Hepatocyte (in vitro differentiated cells): Measurements from ENCODE around the gene RFNG.

Experiments
- EZH2 ChIP-seq: fragments of 200-600 bp; sonication (generic); IDR thresholded peaks from 2 replicates; pipeline ENCODE4 v1.6.1; 2016; ENCODE audit warnings: antibody characterized with exemption, mild to moderate bottlenecking, borderline replicate concordance
- TF ChIP-seq, protein P1 (sequence below): fragments of 200-600 bp; sonication (generic); IDR thresholded peaks from 2 replicates; pipeline ENCODE4 v1.5.1; 2016; ENCODE audit warnings: antibody characterized with exemption, mild to moderate bottlenecking; ENCODE audit not compliant: poor library complexity

DNA sequence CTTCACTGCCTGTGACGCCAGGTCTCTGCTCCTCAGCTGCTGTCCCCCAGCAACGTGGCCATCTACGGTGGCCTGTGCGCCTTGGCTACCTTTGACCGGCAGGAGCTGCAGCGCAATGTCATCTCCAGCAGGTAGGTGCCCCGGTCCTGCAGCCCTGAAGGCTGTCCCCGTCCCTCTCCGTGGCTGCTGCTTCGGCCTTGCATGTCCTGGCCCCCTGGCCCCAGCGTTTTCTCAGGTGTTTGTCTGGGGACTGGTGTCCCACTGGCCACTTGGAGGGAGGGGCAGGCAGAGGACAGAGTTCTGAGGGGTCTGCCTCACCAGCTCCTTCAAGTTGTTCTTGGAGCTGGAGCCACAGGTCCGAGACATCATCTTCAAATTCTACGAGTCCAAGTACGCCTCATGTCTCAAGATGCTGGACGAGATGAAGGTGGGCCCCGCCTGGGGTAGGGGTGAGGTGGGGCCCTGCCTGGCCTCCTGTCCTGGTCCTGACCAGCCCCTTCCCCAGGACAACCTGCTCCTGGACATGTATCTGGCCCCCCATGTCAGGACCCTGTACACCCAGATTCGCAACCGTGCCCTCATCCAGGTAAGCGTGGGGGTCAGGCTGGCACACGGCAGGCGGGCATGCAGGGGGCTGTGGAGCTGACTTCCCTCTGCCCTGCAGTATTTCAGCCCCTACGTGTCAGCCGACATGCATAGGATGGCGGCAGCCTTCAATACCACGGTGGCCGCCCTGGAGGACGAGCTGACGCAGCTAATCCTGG, 4.5 kb upstream of the RFNG start:
- TF ChIP-seq, protein P1, sequence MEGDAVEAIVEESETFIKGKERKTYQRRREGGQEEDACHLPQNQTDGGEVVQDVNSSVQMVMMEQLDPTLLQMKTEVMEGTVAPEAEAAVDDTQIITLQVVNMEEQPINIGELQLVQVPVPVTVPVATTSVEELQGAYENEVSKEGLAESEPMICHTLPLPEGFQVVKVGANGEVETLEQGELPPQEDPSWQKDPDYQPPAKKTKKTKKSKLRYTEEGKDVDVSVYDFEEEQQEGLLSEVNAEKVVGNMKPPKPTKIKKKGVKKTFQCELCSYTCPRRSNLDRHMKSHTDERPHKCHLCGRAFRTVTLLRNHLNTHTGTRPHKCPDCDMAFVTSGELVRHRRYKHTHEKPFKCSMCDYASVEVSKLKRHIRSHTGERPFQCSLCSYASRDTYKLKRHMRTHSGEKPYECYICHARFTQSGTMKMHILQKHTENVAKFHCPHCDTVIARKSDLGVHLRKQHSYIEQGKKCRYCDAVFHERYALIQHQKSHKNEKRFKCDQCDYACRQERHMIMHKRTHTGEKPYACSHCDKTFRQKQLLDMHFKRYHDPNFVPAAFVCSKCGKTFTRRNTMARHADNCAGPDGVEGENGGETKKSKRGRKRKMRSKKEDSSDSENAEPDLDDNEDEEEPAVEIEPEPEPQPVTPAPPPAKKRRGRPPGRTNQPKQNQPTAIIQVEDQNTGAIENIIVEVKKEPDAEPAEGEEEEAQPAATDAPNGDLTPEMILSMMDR, result no peak
- no peak for TF ChIP-seq EZH2
